GM21528 (cell line): Measurements from ENCODE around the gene TXLNG.
"Not testable (repeated sequence)": the region's sequence is repeated elsewhere in the genome, so short reads cannot be mapped to it uniquely, and the experiment has no call there.

Source experiments
- ATAC-seq: cut with Tn5 transposase; IDR thresholded peaks from one replicate; pipeline ENCODE4 v1.9.1; 2021; ENCODE audit warnings: mild to moderate bottlenecking, moderate library complexity; ENCODE audit not compliant: unreplicated experiment, low FRiP score

Gene TXLNG

DNA sequence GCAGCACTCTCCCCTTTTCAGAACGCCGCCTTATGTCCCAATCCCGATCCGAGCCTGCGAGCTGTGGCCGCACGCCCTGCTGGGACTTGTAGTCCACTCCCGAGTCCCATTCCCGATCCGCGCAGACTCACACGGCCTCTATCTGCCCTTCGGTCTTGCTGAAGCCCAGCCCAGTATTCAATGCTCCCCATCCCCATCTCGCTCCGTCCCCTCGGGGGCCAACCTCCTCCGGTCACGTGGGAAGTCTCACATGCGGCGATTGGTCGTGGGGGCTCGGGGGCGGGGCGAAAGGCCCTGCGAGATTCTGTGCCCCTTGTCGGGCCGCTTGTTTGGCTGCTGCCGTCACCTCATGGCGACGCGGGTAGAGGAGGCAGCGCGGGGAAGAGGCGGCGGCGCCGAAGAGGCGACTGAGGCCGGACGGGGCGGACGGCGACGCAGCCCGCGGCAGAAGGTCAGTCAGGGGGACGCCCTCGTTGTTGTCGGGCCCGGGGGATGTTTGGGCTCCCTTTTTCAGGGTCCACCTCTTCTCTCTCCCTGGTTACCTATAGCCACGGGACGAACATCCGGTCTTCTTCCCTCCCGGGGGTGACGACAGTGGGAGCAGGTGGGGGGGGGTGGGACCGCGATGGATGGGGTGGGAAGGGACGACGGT lies at the start of gene TXLNG:
Gene TXLNG, plus strand, starts transcription at position 328 of the 652 bp plus-strand sequence. Its CDS starts 22 bp downstream, at position 350.
- peak; percentile 99 for ATAC-seq

DNA sequence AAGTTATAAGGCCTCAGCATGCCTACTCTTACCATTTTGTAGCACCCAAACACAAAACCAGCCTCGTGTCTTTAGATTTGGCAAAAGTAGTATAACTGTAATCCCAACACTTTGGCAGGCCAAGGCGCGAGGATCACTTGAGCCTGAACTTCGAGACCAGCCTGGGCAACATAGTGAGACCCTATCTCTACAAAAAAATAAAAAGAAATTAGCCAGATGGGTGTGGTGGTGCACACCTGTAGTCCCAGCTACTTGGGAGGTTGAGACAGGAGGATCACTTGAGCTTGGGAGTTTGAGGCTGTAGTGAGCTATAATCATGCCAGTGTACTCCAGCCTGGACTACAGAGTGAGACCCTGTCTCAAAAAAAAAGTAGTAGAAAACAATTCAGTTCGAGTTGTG lies 49.2 kb upstream of the TXLNG start:
- ATAC-seq, result no peak

- no peak for ATAC-seq
These were observed 46.7 kb upstream of the TXLNG start for GRCh38 chrX:16739574-16739973.

DNA sequence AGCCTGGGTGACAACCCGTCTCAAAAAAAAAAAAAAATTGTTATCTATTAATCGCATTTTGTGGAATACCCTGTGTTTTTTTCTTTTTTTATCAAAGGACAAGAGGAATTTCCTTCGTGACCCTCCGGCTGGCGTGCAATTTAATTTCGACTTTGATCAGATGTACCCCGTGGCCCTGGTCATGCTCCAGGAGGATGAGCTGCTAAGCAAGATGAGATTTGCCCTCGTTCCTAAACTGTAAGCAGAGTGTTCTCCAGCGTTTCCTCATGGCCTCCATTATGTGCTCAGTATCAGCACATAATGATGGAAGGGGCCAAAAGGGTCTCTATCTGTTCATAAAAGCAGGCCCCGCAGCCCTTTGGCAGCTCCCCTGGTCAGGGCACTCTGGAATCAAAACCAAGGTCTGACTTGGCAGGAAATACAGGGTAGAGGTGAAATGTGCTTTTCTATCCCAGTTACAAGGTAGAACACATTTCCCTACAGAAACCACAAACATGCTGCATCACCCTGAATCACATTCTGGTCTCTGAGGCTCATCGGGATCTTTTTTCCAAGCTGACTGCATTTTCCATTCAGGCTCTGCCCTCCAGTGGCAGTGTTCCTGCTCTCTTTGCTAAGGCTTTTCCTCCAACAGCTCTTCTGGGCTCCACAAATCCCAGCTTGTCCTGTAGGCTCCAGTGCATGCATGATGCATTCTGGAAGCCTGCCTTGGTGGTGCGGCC lies 42.5 kb upstream of the TXLNG start:
- no peak for ATAC-seq

- ATAC-seq, result no peak
These were observed 41.2 kb upstream of the TXLNG start for GRCh38 chrX:16745102-16745501.

DNA sequence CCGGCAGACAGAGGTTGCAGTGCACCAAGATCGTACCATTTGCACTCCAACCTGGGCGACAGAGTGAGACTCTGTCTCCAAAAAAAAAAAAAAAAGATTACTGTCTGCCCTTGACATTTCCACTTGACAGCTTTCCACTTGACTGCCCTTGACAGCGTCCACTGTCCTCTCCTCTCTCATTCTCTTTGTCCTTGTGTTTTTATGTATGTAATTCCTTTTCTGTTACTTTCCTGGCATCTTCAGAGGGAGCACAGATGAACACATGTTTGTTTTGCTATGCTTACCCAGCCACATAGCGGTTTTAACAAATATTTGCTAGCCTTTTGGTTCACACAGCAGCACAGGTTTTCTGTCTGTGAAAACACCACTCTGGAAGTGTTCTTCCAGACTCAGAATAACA lies 40.6 kb upstream of the TXLNG start:
- ATAC-seq, result no peak

- no peak for ATAC-seq
These were observed 37.8 kb upstream of the TXLNG start for GRCh38 chrX:16748425-16748824.

DNA sequence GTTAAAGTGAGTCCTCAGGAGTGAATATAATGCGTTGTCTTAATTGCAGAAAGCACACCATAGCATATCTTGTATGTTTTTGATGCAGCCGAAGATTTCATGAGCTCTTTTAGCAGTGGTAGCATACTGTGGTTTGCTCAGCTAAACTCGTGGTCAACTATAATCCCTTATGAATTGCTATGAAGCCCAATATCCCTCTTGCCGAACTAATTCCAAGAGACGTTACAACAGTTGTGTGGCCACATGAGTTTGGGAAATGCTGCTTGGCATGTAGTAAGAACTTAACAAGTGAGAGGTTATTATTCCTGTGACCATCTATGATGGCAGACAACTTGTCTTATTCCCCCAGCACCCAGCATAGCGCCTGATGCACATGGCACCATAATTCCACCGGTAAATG lies 36.1 kb upstream of the TXLNG start:
- ATAC-seq, result no peak

DNA sequence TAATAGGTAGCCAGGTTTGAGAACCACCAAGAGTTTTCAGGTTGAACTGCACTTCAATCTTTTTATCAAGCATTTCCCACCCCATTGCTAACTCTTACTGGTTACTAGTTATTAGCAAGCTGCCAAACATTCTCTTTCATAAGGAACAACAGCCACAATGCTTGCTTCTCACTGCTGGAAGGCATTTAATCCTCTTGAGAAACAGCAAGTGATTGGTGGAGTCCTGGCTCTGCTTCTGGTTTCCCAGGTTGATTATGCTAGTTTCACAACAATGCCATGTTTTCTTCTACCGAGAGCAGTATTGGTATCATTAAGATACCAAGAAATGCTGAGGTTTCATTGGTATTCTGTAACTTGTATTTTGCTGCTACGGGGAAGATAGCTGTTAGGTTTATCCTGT lies 32.2 kb upstream of the TXLNG start:
- no peak for ATAC-seq

DNA sequence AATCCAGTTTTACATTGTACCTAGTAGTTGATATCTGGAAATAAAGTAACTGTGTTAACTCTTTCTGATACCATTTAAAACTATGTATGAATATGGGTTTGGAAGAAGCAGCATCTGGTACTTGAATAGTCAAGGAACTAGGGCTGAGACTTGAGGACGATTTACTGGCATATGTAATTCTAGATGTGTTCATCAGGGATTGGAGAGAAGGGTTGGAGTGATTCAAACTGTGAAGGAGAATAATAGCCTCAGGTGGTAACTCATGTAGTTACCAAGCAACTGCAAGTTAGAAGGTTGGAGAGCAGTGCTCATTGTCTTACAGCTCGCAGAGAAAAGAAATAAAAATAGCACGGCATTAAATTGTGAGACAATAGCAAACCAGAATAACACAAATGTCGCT lies 29.5 kb upstream of the TXLNG start:
- no peak for ATAC-seq

DNA sequence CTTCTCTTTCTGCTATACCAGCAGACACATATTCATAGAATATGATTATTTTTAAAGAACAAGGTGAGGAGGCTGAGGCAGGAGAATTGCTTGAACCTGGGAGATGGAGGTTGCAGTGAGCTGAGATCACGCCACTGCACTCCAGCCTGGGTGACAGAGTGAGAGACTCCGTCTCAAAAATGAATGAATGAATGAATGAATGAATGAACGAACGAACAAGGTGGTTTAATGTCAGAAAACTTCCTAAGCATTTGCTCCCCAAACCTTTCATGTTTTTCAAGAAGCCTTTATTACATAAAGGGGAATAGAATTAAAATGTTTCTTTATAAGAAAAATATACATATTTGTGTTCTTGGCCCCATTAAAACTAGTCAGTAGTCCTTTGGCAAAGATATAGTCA lies 24.8 kb upstream of the TXLNG start:
- not testable (repeated sequence) for ATAC-seq

- ATAC-seq, result no peak
These were observed 23.7 kb upstream of the TXLNG start for GRCh38 chrX:16762579-16762978.

- no peak for ATAC-seq
These were observed 20.7 kb upstream of the TXLNG start for GRCh38 chrX:16765594-16765993.

- no peak for ATAC-seq
These were observed 15.2 kb upstream of the TXLNG start for GRCh38 chrX:16770970-16771482.

- ATAC-seq, result no peak
These were observed 14.5 kb upstream of the TXLNG start for GRCh38 chrX:16771483-16772398.

- ATAC-seq, result no peak
These were observed 13.8 kb upstream of the TXLNG start for GRCh38 chrX:16772460-16772859.

DNA sequence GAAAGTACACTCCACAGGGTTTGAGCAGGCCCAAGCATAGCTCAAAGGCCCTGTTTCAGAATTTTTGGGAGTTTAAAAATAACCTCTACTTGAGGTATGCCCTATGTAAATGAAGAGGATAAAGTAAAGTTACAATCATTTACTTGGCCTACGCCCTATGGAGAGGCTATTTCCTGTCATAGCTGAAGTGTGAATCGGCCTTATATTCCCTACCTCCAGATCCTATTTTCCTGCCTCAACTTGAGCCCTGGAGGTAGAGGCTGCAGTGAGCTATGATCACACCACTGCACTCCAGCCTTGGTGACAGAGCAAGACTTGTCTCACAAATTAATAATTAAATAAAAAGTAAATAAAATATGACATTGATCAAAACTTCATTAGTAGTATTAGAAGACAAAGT lies 11.5 kb upstream of the TXLNG start:
- ATAC-seq, result no peak

DNA sequence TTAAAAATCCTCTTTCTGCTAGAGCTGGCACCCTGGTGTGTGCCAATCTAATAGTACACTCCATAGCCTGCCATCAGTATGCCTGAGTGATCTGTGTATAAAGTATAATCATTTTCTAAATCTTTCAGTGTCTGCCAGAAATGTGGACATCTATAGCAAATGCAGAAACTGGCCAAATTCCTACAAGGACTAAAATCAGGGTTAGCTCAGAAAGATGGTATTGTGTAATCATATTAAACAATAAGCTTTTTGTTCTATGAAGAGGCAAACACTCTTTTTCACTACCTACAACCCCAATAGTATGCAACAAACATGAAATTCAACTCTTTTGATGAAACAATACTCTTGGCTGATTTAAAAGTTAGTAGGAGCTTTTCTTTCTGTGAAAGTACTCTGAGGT lies 7.7 kb upstream of the TXLNG start:
- ATAC-seq, result no peak

GRCh38 chrX:16778993-16779392 lies 7.3 kb upstream of the TXLNG start:
- no peak for ATAC-seq

- ATAC-seq, result not testable (repeated sequence)
These were observed 6.5 kb upstream of the TXLNG start for GRCh38 chrX:16779815-16780214.

GRCh38 chrX:16783452-16783851 lies 2.8 kb upstream of the TXLNG start:
- ATAC-seq, result no peak
